NCI-H510A (cell line): ENCODE results near the gene ATOX1.

Experiments used
- DNase-seq: peaks from one replicate; lab custom pipeline; 2025; lab: John Stamatoyannopoulos, UW

ATOX1 gene

GRCh38 chr5:151770383-151771258 is 12.2 kb upstream of the ATOX1 start:
- DNase-seq, result peak; percentile 49

- DNase-seq, result no peak
Measured at GRCh38 chr5:151766975-151767374, 8.5 kb upstream of the ATOX1 start.

- DNase-seq, result no peak
Measured at GRCh38 chr5:151764801-151765200, 6.4 kb upstream of the ATOX1 start.

GRCh38 chr5:151758141-151758429 is 346 bp downstream of the ATOX1 start:
- DNase-seq, result no peak

- no peak for DNase-seq
Measured at GRCh38 chr5:151757233-151758140, 944 bp downstream of the ATOX1 start.

- no peak for DNase-seq
Measured at GRCh38 chr5:151755383-151755782, 3.0 kb downstream of the ATOX1 start.

- no peak for DNase-seq
Measured at GRCh38 chr5:151751593-151751992, 6.8 kb downstream of the ATOX1 start.

GRCh38 chr5:151751091-151751490 is 7.3 kb downstream of the ATOX1 start:
- no peak for DNase-seq

- no peak for DNase-seq
Measured at GRCh38 chr5:151750121-151750520, 8.3 kb downstream of the ATOX1 start.

GRCh38 chr5:151745071-151745705 is 13.2 kb downstream of the ATOX1 start:
- DNase-seq, result no peak

GRCh38 chr5:151743530-151743929 is 14.9 kb downstream of the ATOX1 start:
- no peak for DNase-seq

- DNase-seq, result peak; percentile 10
Measured at GRCh38 chr5:151742870-151743294, 15.5 kb downstream of the ATOX1 start.

GRCh38 chr5:151741678-151742423 is 16.6 kb downstream of the ATOX1 start:
- DNase-seq, result no peak

- DNase-seq, result no peak
Measured at GRCh38 chr5:151740958-151741373, 17.5 kb downstream of the ATOX1 start.

GRCh38 chr5:151740336-151740942 is 18.0 kb downstream of the ATOX1 start:
- DNase-seq, result no peak

- no peak for DNase-seq
Measured at GRCh38 chr5:151739939-151740335, 18.5 kb downstream of the ATOX1 start.

GRCh38 chr5:151739395-151739794 is 19.0 kb downstream of the ATOX1 start:
- DNase-seq, result no peak

GRCh38 chr5:151738125-151738848 is 20.1 kb downstream of the ATOX1 start:
- DNase-seq, result no peak

GRCh38 chr5:151737431-151737830 is 21.0 kb downstream of the ATOX1 start:
- DNase-seq, result no peak

GRCh38 chr5:151735646-151736045 is 22.8 kb downstream of the ATOX1 start:
- no peak for DNase-seq

- no peak for DNase-seq
Measured at GRCh38 chr5:151734064-151734408, 24.4 kb downstream of the ATOX1 start.
